WERI-Rb-1 (cell line): Measurements from ENCODE around the gene U2AF2.
A peak's percentile ranks its signal among the peaks of the same experiment; 100 is the strongest.

Experiments
- DNase-seq: peaks from one replicate; pipeline ENCODE4 v3.0.0-alpha.2; 2020
- H3K27ac ChIP-seq: fragments of 250-450 bp; sonication (Bioruptor Pico); 2 replicates; pipeline ENCODE4 v1.5.1; 2020; ENCODE audit warnings: mild to moderate bottlenecking, moderate library complexity
- H3K27me3 ChIP-seq: fragments of 250-450 bp; sonication (Bioruptor Pico); 2 replicates; pipeline ENCODE4 v1.5.1; 2021; ENCODE audit warnings: mild to moderate bottlenecking, low read depth, moderate library complexity; ENCODE audit not compliant: insufficient read depth, severe bottlenecking
- H3K36me3 ChIP-seq: fragments of 250-450 bp; sonication (Bioruptor Pico); 2 replicates; pipeline ENCODE4 v1.5.1; 2020; ENCODE audit warnings: mild to moderate bottlenecking, moderate library complexity
- H3K4me3 ChIP-seq: 2 replicates; pipeline ENCODE4 v1.5.1; 2011; ENCODE audit warnings: low read depth, mild to moderate bottlenecking, control low read depth, low read length
- H3K9me3 ChIP-seq: fragments of 250-450 bp; sonication (Bioruptor Pico); 2 replicates; pipeline ENCODE4 v1.5.1; 2021; ENCODE audit warnings: mild to moderate bottlenecking, moderate library complexity; ENCODE audit not compliant: severe bottlenecking
- CTCF ChIP-seq: IDR thresholded peaks from 2 replicates; pipeline ENCODE4 v1.5.1; 2011; ENCODE audit warnings: low read depth, mild to moderate bottlenecking, control low read depth, inconsistent platforms, low read length

U2AF2 gene

DNA sequence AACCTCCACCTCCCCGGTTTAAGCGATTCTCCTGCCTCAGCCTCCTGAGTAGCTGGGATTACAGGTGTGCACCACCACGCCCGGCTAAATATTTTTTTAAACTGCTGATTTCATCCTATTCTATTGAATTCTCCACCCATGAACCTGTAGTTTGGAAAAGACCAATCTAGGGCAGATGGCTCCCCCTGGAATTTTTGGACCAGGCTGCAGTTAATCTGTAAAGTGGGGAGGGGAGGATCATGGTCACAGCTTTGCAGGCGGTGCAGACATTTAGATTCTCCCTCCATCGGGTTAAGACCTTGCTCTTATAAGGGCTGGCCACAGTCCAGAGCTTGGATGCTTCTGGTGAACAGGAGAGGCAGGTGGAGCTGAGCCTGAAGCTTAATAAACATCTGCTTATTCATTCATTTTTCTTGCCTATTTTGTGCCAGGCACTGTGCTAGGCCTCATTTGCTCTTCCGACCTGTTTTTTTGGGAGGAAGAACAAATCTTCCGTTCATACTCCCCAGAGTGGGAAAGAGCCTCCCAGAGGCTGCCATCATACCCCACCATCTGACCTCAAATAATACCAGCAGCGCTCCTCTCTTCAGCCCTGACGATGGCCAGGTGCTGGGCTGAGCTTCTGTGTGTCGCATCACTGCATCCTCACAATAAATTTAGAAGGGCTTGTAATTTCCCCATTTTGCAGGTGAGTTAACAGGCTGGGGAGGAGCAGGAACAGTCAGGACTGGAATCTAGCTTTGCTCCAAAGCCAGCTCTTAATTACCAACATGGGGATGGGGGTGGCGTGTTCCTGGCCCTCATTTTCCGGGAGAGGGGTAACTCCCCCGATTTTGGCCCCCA lies 7.7 kb upstream of the U2AF2 start:
- Histone ChIP-seq H3K4me3 (peak overlapping the region; percentile 84), H3K27me3 (no peaks in the 10 kb centered on the region), H3K9me3 (no peaks in the 10 kb centered on the region), H3K27ac (peak overlapping the region; percentile 94), H3K36me3 (peaks cover 24% of the 10 kb centered on the region)
- no peak for DNase-seq
- no peak for TF ChIP-seq CTCF

DNA sequence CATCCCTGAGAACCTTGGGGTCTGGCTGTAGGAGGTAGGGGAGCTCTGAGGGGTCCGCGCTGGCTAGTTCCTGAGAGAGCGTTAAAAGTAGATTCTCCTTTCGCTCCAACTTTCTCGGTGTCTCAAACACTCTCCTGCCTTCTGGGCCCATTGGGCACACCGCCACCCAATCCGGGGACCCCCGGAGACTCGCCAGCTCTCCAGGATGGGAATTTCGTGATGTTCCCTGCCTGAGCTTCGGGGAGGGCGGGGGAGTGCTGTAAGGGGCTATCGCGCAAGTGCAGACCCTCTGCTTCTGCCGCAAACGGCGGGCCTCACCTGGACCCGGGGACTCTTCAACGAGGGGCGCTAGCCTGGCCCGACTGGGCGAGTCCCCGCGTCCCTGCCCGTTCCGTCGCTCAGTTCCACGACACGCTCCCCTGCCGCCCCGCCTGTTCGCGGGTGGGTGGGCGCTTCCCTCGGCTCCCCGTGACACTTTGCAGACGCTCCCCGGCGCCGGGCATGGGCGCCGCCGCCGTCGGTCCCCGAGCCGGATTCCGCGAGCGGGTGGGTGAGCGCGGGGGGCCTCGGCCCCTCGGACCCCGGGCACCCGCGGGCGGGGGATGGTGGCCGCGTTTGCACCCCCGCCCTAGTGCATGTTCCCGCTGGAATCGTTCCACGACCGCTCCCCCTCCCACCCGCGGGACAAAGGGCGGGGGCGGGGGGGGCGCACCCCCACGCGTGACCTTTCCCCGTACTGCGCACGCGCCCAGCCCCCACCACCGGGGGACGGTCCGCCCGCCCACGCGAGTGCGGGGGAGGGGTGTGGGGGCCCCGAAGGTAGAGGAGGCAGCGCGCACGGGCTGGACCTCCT lies 6.9 kb upstream of the U2AF2 start, which contains the start of gene CCDC106:
Gene CCDC106 (plus strand): TSS at position 481 of the 853 bp plus-strand sequence. CDS start 835 bp downstream, outside the sequence.
- peak within 1 kb of the TSS; percentile 94 for H3K27ac ChIP-seq
- peak within 1 kb of the TSS; percentile 84 for H3K4me3 ChIP-seq
- TF ChIP-seq CTCF = no peak
- no peaks in the 10 kb centered on the region for H3K9me3 ChIP-seq
- peak; percentile 83 for DNase-seq
- H3K36me3 ChIP-seq = peaks cover 30% of the 10 kb centered on the region
- H3K27me3 ChIP-seq = no peaks in the 10 kb centered on the region

GRCh38 chr19:55648585-55649267 lies 6.1 kb upstream of the U2AF2 start:
- Histone ChIP-seq H3K4me3 (peak overlapping the region; percentile 84), H3K9me3 (no peaks in the 10 kb centered on the region), H3K27ac (peak overlapping the region; percentile 94), H3K27me3 (no peaks in the 10 kb centered on the region), H3K36me3 (peaks cover 30% of the 10 kb centered on the region)
- no peak for DNase-seq
- TF ChIP-seq CTCF = no peak

GRCh38 chr19:55649268-55650125 lies 5.3 kb upstream of the U2AF2 start:
- Histone ChIP-seq H3K36me3 (peaks cover 29% of the 10 kb centered on the region), H3K4me3 (no peak overlapping the region)

More at GRCh38 chr19:55649268-55650125, 5.3 kb upstream of the U2AF2 start:
- no peak for DNase-seq
- no peak for TF ChIP-seq CTCF
- Histone ChIP-seq H3K27ac (no peak overlapping the region; the same call in 1 of the 2 replicates), H3K9me3 (no peaks in the 10 kb centered on the region), H3K27me3 (no peaks in the 10 kb centered on the region)
